ENCODE results near the gene MAP3K5. TPM values are rescaled to one million over a fixed set of nuclear protein-coding genes. Genes with fewer than 3 reads are reported as not detected.
"Not testable (repeated sequence)": the region's sequence is repeated elsewhere in the genome, so short reads cannot be mapped to it uniquely, and the experiment has no call there.

MAP3K5 gene
- total and polyA plus RNA-seq, 7 experiments from 2014 or later: 2.6 to 32.5 (median 13.4) TPM

- Mint-ChIP-seq H3K9me3 (peaks cover 0 to under 1% (median 0%) of the 10 kb centered on the region in 11 donors), H3K4me3 (no peak overlapping the region), H3K27me3 (no peaks in the 10 kb centered on the region), H3K27ac (no peak overlapping the region), H3K4me1 (peaks cover 0 to 8% (median 0%) of the 10 kb centered on the region in 7 donors), H3K36me3 (peaks cover 0 to 46% (median 28%) of the 10 kb centered on the region in 5 donors)
- ChIA-PET CTCF (interaction anchor here (0.6 to 1.4 kb wide), 4 partner anchors 25 to 271 kb away, joined by 3 to 5 read pairs (median 4); partner anchors contain the start of gene MAP3K5), POLR2A (no interaction called here)
- intact Hi-C loops (cut with micrococcal nuclease): no loop called here
- Histone ChIP-seq H3K9me3 (ENCODE audit: control insufficient read depth in 2 of 3, low read length in 3 of 3) (no peaks in the 10 kb centered on the region), H3K36me3 (ENCODE audit: control insufficient read depth in 2 of 3, insufficient read depth in 3 of 3, low read length in 3 of 3) (peaks cover 0 to 8% (median 0%) of the 10 kb centered on the region in 3 experiments), H3K4me3 (ENCODE audit: low read length) (no peak overlapping the region), H3K27ac (ENCODE audit: low read depth, low read length) (no peak overlapping the region), H3K4me1 (ENCODE audit: control insufficient read depth in 2 of 2, insufficient read depth in 2 of 2, low read length in 2 of 2) (no peaks in the 10 kb centered on the region), H3K27me3 (ENCODE audit: control insufficient read depth in 2 of 2, insufficient read depth in 2 of 2, low read length in 2 of 2) (no peaks in the 10 kb centered on the region)
- ATAC-seq (no peak), DNase-seq (no peak)
Measured at GRCh38 chr6:136693090-136693489, 99.2 kb downstream of the MAP3K5 start.

GRCh38 chr6:136687894-136688293, 104.4 kb downstream of the MAP3K5 start:
- intact Hi-C loops (cut with micrococcal nuclease); H3K27me3 ChIP-seq (ENCODE audit: control insufficient read depth in 2 of 2, insufficient read depth in 2 of 2, low read length in 2 of 2); H3K4me1 ChIP-seq (ENCODE audit: control insufficient read depth in 2 of 2, insufficient read depth in 2 of 2, low read length in 2 of 2); H3K4me3 ChIP-seq (ENCODE audit: low read length); H3K36me3 ChIP-seq (ENCODE audit: control insufficient read depth in 2 of 3, insufficient read depth in 3 of 3, low read length in 3 of 3); H3K4me3 Mint-ChIP-seq; H3K27ac ChIP-seq (ENCODE audit: low read depth, low read length); DNase-seq; H3K9me3 ChIP-seq (ENCODE audit: control insufficient read depth in 2 of 3, low read length in 3 of 3); H3K27me3 Mint-ChIP-seq; H3K4me1 Mint-ChIP-seq; ATAC-seq; POLR2A ChIA-PET: not testable (repeated sequence)
- Mint-ChIP-seq H3K9me3 (peaks cover 0 to 14% (median 0%) of the 10 kb centered on the region in 11 donors), H3K27ac (peak overlapping the region in 1 of 9 donors; percentile 26), H3K36me3 (peaks cover 0 to 50% (median 44%) of the 10 kb centered on the region in 5 donors)
- CTCF ChIA-PET: interaction anchor here (2.2 kb wide), 1 partner anchor 104 kb away, joined by 8 read pairs; the partner anchor contains the start of gene MAP3K5

- Mint-ChIP-seq H3K9me3 (peaks cover 0 to 15% (median 0%) of the 10 kb centered on the region in 11 donors), H3K36me3 (peaks cover 0 to 50% (median 46%) of the 10 kb centered on the region in 5 donors), H3K4me3 (no peak overlapping the region), H3K4me1 (peaks cover 0 to 8% (median 4%) of the 10 kb centered on the region in 7 donors), H3K27ac (no peak overlapping the region), H3K27me3 (no peaks in the 10 kb centered on the region)
- ChIA-PET CTCF (interaction anchor here (1.8 kb wide), 1 partner anchor 107 kb away, joined by 5 read pairs; the partner anchor contains the start of gene MAP3K5), POLR2A (interaction anchor here (1.2 kb wide), 1 partner anchor 107 kb away, joined by 3 read pairs; the partner anchor contains the start of gene MAP3K5)
- Histone ChIP-seq H3K27ac (ENCODE audit: low read depth, low read length) (no peak overlapping the region), H3K9me3 (ENCODE audit: control insufficient read depth in 2 of 3, low read length in 3 of 3) (no peaks in the 10 kb centered on the region), H3K36me3 (ENCODE audit: control insufficient read depth in 2 of 3, insufficient read depth in 3 of 3, low read length in 3 of 3) (peaks cover 0 to 8% (median 0%) of the 10 kb centered on the region in 3 experiments), H3K4me1 (ENCODE audit: control insufficient read depth in 2 of 2, insufficient read depth in 2 of 2, low read length in 2 of 2) (no peaks in the 10 kb centered on the region), H3K4me3 (ENCODE audit: low read length) (no peak overlapping the region), H3K27me3 (ENCODE audit: control insufficient read depth in 2 of 2, insufficient read depth in 2 of 2, low read length in 2 of 2) (no peaks in the 10 kb centered on the region)
- intact Hi-C loops (cut with micrococcal nuclease): no loop called here
- DNase-seq (no peak), ATAC-seq (no peak)
Measured at GRCh38 chr6:136685540-136686108, 106.7 kb downstream of the MAP3K5 start.

GRCh38 chr6:136684466-136684865, 107.8 kb downstream of the MAP3K5 start:
- H3K27ac ChIP-seq (ENCODE audit: low read depth, low read length): no peak overlapping the region
- peaks cover 0 to 8% (median 0%) of the 10 kb centered on the region in 3 experiments for H3K36me3 ChIP-seq (ENCODE audit: control insufficient read depth in 2 of 3, insufficient read depth in 3 of 3, low read length in 3 of 3)
- no peak overlapping the region for H3K4me3 ChIP-seq (ENCODE audit: low read length)
- H3K36me3 Mint-ChIP-seq: peaks cover 0 to 49% (median 44%) of the 10 kb centered on the region in 5 donors
- peaks cover 0 to 15% (median 0%) of the 10 kb centered on the region in 11 donors for H3K9me3 Mint-ChIP-seq
- CTCF ChIA-PET: no interaction called here
- H3K4me1 ChIP-seq (ENCODE audit: control insufficient read depth in 2 of 2, insufficient read depth in 2 of 2, low read length in 2 of 2): no peaks in the 10 kb centered on the region
- H3K9me3 ChIP-seq (ENCODE audit: control insufficient read depth in 2 of 3, low read length in 3 of 3): no peaks in the 10 kb centered on the region
- POLR2A ChIA-PET: no interaction called here
- H3K27ac Mint-ChIP-seq: no peak overlapping the region
- H3K4me1 Mint-ChIP-seq: peaks cover 0 to 10% (median 4%) of the 10 kb centered on the region in 7 donors
- no peaks in the 10 kb centered on the region for H3K27me3 Mint-ChIP-seq
- H3K27me3 ChIP-seq (ENCODE audit: control insufficient read depth in 2 of 2, insufficient read depth in 2 of 2, low read length in 2 of 2): no peaks in the 10 kb centered on the region
- DNase-seq: no peak
- H3K4me3 Mint-ChIP-seq: no peak overlapping the region
- no peak for ATAC-seq
- intact Hi-C loops (cut with micrococcal nuclease): no loop called here

- no peaks in the 10 kb centered on the region for H3K4me1 ChIP-seq (ENCODE audit: control insufficient read depth in 2 of 2, insufficient read depth in 2 of 2, low read length in 2 of 2)
- intact Hi-C loops (cut with micrococcal nuclease): no loop called here
- H3K9me3 Mint-ChIP-seq: peaks cover 0 to 15% (median 0%) of the 10 kb centered on the region in 11 donors
- DNase-seq (no peak), ATAC-seq (no peak)
- no peaks in the 10 kb centered on the region for H3K9me3 ChIP-seq (ENCODE audit: control insufficient read depth in 2 of 3, low read length in 3 of 3)
- H3K36me3 Mint-ChIP-seq: peaks cover 0 to 42% (median 38%) of the 10 kb centered on the region in 5 donors
- H3K27me3 ChIP-seq (ENCODE audit: control insufficient read depth in 2 of 2, insufficient read depth in 2 of 2, low read length in 2 of 2): no peaks in the 10 kb centered on the region
- no peak overlapping the region for H3K27ac ChIP-seq (ENCODE audit: low read depth, low read length)
- H3K4me3 ChIP-seq (ENCODE audit: low read length): no peak overlapping the region
- no peak overlapping the region for H3K4me3 Mint-ChIP-seq
- POLR2A ChIA-PET: no interaction called here
- no peaks in the 10 kb centered on the region for H3K27me3 Mint-ChIP-seq
- H3K27ac Mint-ChIP-seq: no peak overlapping the region
- H3K36me3 ChIP-seq (ENCODE audit: control insufficient read depth in 2 of 3, insufficient read depth in 3 of 3, low read length in 3 of 3): peaks cover 0 to 8% (median 0%) of the 10 kb centered on the region in 3 experiments
- H3K4me1 Mint-ChIP-seq: peaks cover 0 to 10% (median 4%) of the 10 kb centered on the region in 7 donors
- CTCF ChIA-PET: no interaction called here
Measured at GRCh38 chr6:136683209-136683941, 108.9 kb downstream of the MAP3K5 start.

GRCh38 chr6:136682292-136682691, 110.0 kb downstream of the MAP3K5 start:
- no peaks in the 10 kb centered on the region for H3K9me3 ChIP-seq (ENCODE audit: control insufficient read depth in 2 of 3, low read length in 3 of 3)
- H3K4me3 ChIP-seq (ENCODE audit: low read length): no peak overlapping the region
- Mint-ChIP-seq H3K27ac (no peak overlapping the region), H3K9me3 (peaks cover 0 to 7% (median 0%) of the 10 kb centered on the region in 11 donors), H3K36me3 (peaks cover 4 to 38% (median 33%) of the 10 kb centered on the region in 5 donors), H3K4me1 (peaks cover 0 to 12% (median 4%) of the 10 kb centered on the region in 7 donors), H3K4me3 (no peak overlapping the region), H3K27me3 (no peaks in the 10 kb centered on the region)
- intact Hi-C loops (cut with micrococcal nuclease): no loop called here
- DNase-seq: no peak
- no peaks in the 10 kb centered on the region for H3K4me1 ChIP-seq (ENCODE audit: control insufficient read depth in 2 of 2, insufficient read depth in 2 of 2, low read length in 2 of 2)
- POLR2A ChIA-PET: no interaction called here
- no peak overlapping the region for H3K27ac ChIP-seq (ENCODE audit: low read depth, low read length)
- peaks cover 0 to 8% (median 0%) of the 10 kb centered on the region in 3 experiments for H3K36me3 ChIP-seq (ENCODE audit: control insufficient read depth in 2 of 3, insufficient read depth in 3 of 3, low read length in 3 of 3)
- ATAC-seq: no peak
- CTCF ChIA-PET: no interaction called here
- no peaks in the 10 kb centered on the region for H3K27me3 ChIP-seq (ENCODE audit: control insufficient read depth in 2 of 2, insufficient read depth in 2 of 2, low read length in 2 of 2)
